ENCODE measurements around the gene SUMO3. TPM values are rescaled to one million over a fixed set of nuclear protein-coding genes. Genes with fewer than 3 reads are reported as not detected.

Gene SUMO3
- polyA plus RNA-seq, 10 donors, result 60.0 to 88.6 (median 67.5) TPM

DNA sequence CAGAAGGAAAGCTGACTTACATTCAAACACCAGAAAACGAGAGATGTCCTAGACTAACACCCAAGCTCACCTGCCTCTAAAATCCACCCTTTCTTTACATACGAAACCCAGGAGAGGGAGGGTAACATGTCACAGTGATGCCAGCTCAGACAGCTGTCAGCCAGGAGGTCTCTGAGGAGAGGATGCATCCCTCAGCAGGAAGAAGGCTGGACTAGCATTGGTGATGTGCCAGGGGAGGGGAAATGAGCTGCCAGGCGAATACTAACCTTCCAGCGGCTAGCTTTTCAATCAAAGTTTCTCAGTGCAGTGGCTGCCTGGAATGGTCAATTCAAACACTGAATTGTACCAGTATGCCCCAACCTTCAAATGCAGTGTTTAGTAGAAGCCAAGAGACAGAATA is 12.6 kb downstream of the SUMO3 start:
- no peak for DNase-seq

DNA sequence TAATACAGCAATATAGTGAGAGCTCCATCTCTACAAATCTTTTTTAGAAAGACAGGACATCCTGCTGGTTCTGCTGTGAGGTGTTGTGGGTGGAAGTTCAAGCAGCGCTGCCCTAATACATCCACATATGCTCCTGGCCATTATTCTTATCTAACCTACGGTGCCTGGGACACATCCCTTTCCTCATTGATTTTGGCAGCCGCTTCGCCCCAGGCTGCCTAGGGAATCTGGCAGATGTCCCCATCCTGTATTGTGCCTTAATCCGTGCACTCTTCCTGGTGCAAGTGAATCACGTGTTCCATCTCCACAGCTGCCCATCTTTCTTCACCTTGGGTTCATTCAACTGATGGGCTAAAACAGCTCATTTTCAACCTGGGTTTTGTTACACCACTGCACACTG is 13.1 kb downstream of the SUMO3 start:
- no peak for DNase-seq

DNA sequence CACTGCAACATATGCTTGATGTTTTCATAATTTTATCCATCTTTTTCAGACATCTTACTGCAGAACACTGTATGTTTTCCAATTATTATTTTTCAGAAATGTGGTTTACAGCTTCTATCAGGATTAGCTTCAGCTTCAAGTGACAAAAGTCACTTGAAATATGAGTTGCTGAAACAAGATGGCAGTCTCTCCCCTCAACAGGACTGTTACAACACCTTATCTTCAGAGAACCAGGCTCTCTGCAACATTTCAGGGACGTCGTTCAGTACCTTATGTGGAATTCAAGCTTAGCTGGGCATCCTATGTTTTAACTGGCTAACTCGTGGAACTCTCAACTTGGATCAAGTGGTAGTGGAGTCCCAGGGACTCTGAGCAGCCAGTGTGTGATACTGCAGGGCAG is 14.2 kb downstream of the SUMO3 start:
- DNase-seq, result no peak

DNA sequence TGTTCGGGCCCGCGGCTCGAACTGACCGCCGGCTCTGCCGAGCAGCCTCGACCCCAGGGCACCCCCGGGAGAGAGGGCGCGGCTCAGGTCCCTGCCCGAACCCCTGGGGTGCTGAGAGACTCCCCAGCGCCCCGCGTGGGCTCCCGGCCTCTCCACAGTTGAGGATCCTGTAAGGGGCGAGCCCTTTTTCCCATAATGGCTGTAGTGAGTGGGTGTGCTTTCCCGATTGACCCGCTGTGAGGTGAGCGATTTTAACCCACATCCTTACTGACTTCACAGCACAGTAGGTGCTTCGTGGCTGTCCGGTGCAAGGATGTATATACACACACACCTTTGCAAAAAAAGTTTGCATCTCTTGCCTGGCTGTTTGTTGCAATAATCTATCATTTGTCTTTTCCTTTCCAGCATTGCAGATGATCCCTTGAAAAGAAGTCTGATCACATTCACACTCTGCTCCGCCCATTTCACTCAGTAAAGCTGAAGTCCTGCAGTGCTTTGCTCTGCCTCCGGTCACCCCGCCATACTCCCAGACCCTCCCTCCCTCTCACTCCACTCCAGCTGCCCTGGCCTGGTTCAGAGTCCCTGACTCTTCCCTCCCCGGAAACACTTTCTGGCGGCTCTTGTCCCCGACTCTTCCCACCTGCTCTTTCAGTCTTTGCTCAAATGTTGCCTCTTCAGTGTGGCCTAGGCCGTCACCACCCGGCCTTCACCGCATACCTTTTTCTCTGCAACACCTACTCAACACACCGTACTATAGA is 15.3 kb downstream of the SUMO3 start:
- DNase-seq, result peak in 1 of 3 donors; percentile 27

DNA sequence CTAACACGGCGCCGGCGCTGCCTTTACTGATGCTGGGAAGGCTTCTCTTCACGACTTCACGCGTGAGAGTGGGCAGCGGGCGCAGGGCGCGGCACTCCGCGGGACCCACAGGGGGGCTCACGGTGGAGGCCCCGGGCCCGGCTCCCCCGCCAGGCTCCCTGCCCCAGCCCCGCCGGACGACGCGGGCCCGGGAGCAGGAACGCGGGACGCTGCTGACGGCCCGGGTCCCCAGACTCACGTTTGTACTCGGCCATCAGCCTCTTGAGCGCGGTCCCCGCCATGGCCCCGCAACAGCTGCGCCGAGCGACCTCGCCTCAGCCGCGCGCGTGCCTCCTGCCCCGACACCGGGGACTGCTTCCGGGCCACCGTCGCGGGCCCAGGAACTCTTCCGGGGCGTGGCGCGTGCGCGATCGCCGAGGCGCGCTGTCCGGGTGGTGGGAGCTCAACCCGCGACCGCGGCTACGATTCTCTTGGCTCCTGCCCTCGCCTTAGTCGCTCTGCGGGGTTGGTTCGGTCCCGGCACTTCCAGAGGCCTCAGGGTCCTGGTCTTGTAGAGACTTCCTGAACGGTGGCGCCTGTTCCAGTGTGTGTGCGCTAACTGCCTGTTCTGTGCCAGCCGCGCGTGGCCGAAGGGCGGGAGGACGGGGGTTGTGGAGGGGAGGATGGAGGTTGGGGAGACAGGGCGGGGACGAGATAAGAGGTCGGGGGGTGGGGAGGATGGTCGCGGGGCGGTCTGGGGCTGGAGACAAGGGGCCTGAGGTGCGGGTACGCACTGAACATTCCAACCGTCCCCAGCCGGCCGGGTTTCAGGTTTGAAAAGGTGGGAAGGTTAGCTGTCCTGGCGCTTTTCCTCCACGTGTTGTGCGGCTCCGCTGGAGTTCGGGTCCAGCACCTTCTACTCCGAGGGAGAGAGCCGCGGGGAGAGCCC is 16.1 kb downstream of the SUMO3 start, which contains the start of gene UBE2G2:
TSS of gene UBE2G2 (minus strand) at position 353 of the 928 bp plus-strand sequence. CDS start at position 281, 72 bp downstream.
- peak; percentile 76 to 95 (median 89) for DNase-seq

DNA sequence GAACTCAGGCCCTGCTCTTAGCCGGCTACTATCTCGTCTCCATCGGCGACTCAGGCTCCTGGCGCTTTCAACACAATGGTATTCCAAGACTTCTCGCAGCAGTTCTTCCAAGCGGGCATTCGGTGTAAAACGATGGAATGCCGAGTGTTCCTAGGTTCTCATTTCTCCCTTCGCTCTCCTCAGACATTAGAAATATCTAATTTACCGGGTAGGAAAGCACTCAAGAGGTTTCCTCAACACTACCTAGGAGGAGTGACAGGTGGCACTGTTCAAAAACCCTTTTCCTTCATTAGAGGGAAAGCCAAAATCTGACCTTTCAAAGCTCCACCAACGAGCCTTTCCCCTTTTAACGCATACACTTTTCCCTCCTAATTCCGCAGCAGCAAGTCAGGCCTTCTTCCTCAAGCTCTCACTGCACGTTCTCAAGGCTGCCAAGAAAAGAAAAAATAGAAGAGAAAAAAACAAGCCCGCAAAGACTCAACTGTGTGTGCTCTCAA is 16.8 kb downstream of the SUMO3 start:
- no peak for DNase-seq

DNA sequence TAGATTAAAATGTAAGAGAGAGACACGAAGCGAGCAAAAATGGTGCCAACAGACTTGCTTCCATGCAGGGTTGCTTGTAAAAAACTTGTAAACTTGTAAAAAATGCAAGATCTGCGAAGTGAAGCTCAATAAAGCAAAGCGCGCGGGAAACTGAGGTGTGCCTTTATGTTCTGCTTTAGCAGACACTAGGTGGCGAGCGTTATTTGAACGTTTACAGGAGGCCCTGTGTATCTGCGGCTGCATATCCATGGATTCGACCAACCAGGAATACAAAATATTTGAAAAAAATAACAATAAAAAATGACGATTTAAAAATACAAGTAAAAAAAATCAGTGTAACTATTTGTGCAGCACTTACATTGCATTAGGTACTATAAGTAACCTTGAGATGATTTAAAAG is 17.8 kb downstream of the SUMO3 start:
- peak in 2 of 3 donors; percentile 20 to 50 for DNase-seq

DNA sequence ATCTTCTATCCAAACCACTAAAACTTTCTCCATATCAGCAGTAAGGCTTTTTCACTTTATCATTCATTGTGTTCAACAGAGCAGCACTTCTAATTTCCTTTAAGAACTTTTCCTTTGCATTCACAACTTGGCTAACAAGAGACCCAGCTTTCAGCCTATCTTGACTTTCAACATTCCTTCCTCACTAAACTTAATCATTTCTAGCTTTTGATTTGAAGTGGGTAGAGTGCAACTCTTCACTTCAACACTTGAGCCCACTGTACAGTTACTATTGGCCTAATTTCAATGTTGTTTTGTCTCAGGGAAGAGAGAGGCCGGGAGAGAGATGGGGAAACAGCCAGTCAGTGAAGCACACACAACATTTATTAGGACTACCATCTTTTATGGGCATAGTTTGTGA is 18.2 kb downstream of the SUMO3 start:
- DNase-seq, result no peak

DNA sequence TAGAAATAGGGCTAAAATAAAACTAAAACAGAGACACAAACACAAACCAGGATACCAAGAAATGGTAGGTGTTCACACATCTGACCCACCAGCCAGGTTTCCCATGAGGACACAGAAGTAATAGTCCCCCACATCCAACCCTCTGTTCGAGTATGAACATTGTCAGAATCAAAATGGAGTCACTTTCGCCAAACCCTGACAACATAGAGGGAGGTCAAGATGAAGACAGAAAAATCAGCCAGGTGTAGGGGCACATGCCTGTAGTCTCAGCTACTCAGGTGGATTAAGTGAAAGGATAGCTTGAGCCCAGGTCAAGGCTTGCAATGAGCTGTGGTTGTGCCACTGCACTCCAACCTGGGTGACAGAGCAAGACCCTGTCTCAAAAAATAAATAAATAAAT is 20.1 kb downstream of the SUMO3 start:
- DNase-seq, result no peak

DNA sequence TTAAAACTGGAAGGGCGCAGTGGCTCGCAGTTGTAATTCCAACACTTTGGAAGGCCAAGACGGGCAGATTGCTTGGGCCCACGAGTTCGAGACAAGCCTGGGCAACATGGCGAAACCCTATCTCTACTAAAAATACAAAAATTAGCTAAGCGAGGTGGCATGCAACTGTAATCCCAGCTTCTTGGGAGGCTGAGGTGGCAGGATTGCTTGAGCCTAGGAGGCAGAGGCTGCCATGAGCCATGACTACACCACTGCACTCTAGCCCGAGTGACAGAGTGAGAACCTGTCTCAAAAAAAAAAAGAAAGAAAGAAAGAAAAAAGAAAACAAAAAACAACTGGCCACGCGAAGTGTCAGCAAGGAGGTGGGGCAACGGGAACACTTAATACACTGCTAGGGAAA is 22.5 kb downstream of the SUMO3 start:
- no peak for DNase-seq

DNA sequence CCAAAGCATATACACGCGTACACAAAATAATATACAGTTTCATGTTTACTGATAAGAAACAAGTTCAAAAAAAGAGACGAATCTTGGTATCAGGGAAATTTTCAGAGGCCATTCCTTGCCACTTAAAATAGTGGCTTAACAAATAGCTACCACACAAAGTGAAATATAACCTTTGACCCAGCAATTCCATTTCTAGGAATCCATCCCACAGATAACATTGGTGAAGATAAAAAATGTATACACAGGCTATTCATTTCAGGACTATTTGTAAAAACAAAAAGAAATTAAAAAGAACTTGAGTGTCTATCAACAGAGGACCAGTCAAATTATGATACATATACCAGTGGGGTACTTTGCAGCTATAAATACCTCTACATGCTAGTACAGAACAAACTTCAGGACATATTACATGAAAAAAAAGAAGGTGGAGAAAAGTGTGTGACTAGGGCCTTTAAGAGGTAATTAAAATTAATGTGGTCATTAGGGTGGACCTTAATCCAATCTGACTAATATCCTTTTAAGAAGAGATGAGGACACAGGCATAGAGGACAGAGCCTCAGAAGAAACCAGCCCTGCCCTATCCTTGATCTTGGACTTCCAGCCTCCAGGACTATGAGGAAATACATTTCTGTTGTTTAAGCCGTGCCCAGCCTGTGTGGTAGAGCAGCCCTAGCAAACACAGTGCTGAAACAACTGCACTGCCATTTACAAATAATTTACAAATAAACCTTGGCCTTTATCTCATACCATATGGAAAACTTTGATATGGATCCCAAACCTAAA is 24.1 kb downstream of the SUMO3 start:
- DNase-seq, result no peak

DNA sequence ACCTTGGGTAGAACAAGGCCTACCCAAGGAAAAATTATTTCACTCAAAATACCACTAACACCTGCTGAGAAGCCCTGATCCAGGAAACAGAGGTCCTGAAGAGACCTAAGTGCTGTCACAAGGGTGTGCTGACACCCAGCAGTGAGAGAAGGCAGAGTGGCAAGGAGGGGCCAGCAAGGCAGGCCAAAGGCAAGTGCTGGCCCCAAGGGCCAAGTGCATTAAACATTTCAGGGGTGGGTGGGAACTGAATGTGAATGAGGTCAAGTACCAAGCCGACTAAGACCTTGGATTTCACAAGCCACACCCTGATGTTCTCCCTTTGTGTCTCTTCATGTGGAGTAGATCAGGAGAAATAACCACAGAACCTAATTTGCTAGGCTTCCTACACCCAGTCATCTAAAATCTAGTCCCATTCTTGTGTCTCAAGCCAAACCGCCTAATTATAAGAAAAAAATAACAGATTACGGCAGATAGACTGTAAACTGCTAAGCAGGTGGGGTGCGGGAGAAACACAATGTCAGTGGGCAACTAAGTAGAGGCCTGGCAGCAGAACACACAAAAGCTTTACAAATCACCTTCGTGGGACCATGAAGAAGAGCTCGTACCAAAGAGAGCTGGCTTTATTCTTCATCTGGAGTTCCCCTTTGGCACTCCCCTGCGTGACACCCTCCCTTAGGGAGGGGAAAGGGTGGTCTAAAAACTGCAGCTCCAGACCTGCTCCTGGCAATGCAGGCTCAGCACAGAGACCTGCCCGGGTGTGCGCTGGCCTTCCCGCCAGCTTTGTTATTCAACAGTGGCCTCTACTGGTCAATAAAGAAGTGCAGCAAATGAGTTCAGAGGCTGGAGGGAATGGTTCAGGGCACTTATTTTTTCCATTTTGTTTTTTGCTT is 24.9 kb downstream of the SUMO3 start:
- peak; percentile 56 to 78 (median 62) for DNase-seq

DNA sequence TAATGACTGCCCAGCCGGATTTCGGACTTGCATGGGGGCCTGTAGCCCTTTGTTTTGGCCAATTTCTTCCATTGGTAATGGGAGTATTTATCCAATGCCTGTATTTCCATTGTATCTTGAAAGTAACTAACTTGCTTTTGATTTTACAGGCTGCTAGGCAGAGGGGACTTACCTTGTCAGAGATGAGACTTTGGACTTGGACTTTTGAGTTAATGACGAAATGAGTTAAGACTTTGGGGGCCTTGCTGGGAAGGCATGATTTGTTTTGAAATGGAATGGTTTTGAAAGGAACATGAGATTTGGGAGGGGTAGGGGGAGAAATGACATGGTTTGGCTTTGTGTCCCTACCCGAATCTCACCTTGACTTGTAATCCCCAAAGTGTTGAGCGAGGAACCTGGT is 25.9 kb downstream of the SUMO3 start:
- no peak for DNase-seq

DNA sequence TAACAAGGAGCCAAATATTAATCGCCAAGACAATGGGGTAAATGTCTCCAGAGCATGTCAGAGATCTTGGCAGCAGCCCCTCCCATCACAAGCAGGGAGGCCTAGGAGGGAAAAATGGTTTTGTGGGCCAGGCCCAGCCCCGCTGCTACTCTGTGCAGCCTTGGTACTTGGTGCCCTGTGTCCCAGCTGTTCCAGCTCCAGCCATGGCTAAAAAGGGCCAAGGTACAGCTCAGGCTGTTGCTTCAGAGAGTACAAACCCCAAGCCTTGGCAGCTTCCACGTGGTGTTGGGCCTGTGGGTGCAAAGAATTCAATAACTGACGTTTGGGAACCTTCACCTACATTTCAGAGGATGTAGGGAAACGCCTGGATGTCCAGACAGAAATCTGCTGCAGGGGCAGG is 26.6 kb downstream of the SUMO3 start:
- DNase-seq, result no peak

DNA sequence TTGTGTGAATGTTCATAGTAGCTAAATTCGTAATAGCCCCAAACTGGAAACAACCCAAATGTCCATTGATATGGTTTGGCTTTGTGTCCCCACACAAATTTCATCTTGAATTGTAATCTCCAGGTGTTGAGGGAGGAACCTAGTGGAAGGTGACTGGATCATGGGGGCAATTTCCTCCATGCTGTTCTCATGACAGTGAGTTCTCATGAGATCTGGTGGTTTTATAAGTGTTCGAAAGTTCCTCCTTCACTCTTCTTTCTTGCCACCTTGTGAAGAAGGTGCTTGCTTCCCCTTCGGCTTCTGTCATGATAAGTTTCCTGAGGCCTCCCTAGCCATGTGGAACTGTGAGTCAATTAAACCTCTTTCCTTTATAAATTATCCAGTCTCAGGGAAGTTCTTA is 27.5 kb downstream of the SUMO3 start:
- DNase-seq, result no peak

DNA sequence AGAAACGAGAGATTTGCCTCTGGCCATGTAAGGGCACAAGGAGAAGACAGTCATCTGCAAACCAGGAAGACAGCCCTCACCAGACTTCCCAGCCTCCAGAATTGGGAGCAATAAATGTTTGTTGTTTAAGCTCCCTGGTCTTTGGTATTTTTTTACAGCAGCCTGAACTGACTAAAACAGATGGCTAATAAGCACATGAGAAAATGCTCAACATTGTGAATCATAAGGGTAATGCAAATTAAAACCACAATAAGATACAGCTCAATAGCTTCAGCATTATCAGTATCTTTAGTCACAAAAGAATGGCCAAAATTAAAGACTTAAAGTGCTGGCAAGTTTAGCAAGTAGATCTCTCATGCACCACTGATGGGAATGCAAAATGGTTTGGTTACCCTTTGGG is 28.0 kb downstream of the SUMO3 start:
- no peak for DNase-seq

DNA sequence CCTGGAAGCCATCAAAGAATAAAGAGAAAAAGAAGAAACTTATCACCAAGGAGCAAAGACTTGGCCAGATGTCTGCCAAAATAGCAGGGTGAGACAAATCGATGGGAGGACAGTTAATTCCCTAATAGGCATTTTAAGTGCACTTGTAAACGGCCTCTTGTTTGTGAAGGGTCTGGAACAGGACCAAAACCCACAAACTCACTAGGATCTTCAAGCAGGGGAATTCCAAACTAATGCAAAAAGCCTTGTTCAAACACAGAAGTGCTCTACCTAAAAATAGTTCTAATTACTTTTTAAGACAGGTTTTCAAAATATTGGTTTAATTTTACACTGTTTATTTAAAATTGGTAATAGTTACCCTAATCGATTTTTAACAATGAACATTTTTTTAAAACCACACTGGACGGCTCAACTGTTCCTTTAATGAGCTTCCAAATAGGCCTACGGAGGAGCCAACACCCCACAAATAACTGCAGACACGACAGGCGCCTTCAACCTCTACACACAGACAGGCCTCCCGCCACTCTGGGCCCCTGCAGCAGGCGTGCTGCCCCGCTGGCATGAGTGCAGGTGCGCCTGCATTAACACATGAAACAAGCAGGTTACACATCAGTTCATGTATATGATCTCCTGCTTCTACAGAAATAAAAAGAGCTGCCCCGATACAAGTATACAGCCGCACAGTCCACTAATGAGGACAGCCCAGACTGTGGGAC is 32.1 kb downstream of the SUMO3 start:
- DNase-seq, result no peak

DNA sequence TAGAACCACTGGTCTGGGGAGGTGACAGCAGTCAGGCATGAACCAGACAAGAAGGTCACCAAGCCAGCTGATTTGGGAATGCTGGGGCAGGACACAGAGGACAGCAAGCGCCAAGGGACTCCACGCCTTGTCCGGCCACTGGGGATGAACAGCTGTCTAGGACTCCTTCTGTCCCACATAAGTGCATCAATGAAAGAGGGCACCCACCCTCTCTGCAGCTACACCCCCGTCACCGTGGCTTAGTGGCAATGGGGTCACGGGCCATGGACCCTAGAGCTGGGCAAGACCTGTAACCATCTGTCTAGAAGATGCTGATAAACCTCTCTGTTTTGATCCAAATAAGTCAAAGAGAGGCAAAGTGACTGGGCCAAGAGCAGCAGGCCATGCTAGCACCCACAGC is 33.1 kb downstream of the SUMO3 start:
- DNase-seq, result no peak

DNA sequence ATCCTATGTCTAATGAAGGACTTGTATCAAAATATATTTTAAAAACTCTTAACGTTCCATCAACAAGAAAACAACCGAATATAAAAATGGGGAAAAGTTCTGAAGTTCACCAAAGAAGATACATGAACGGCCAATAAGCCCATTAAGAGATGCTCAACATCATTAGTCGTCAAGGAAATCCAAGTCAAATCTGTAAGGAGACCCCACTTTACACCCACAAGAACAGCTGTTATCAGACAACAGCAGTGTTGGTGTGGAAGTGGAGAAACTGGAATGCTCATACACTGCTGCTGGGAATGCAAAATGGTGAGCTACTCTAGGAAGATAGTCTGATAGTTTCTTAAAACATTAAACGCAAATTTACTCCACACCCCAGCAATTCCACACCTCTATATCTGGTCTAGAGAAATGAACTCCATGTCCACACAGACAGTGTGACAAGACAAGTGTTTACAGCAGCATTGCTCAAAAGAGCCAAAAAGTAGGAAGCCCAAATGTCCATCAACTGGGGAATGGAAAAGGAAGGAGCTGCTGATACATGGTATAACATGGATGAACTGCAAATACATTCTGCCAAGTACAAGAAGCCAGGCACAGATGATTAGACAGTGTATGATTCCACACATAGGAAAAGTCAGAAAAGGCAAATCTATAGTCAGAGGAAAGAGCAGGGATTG is 34.7 kb downstream of the SUMO3 start:
- no peak for DNase-seq

Measured in muscle of back (tissue), 11 donors.